ENCODE results near the gene LAIR1. TPM values are rescaled to one million over a fixed set of nuclear protein-coding genes. Genes with fewer than 3 reads are reported as not detected.

Gene LAIR1
- total and polyA plus RNA-seq, 2 experiments from 2014 or later: 0.10 to 1.3 TPM

DNA sequence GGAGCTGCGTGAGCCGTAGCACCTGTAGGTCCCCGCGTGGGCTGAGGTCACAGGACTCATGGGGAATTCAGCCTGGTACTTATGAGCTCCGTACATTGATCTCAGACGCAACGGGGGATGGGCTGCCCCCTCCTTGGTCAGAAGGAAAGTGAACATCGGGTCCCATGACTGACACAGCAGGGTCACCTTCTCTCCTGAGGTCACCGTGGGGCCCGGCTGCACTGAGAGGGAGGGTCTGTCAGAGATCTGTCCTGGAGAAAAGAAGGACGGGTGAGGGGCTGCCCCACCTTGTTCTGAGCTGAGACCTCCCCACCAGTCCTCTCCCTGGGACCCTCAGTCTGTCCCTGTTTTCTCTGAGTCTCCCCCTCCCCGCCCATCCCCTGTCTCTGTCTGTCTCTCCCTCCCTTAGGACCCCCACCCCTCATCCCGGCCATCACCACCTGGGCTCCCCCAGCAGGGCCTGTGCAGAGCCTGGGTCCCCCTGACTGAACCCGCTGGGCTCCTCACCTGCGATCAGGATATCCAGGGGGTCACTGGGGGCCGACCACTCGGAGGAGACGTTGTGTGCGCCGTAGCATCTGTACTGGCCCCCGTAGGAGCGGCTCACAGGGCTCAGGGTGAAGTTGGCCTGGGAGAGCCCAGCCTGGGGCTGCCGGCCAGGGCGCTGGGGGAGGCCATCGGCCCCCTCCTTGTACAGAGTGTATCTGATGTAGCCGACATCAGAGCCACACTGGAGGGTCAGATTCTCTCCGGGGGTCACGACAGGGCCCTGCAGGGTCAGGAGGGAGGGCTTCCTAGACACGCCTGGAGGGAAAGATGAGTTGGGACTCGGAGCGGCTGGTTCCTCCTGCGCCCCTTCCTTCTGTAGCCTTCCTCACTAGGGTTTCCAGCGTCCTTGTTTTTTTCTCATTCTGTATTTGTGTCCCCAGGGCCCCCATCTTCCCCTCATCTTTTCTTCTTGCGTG lies 27.6 kb downstream of the LAIR1 start:
- DNase-seq (ENCODE audit: low spot score) (no peak), ATAC-seq (no peak)
- no peaks in the 10 kb centered on the region; the same call in 1 of the 3 replicates for H3K36me3 Mint-ChIP-seq (ENCODE audit: low read depth)
- H3K4me1 ChIP-seq (ENCODE audit: insufficient read depth): no peaks in the 10 kb centered on the region
- no peaks in the 10 kb centered on the region for H4K20me1 ChIP-seq (replicated peaks; ENCODE audit: insufficient read depth)
- H3K4me2 ChIP-seq: no peak overlapping the region
- peaks cover 8% of the 10 kb centered on the region for H3K4me1 Mint-ChIP-seq
- H3K79me2 ChIP-seq (replicated peaks; ENCODE audit: insufficient read depth): no peaks in the 10 kb centered on the region
- TF ChIP-seq NANOG (IDR thresholded peaks at IDR 0.05; ENCODE audit: borderline replicate concordance) (no peak), ZNF114 (CRISPR knock-in tag; IDR thresholded peaks at IDR 0.05) (no peak), CREB1 (CRISPR knock-in tag; IDR thresholded peaks at IDR 0.05; ENCODE audit: low read depth) (no peak), EZH2 (IDR thresholded peaks at IDR 0.05; ENCODE audit: low read depth, unreplicated experiment) (no peak), JUNB (IDR thresholded peaks at IDR 0.05; ENCODE audit: unreplicated experiment) (no peak), ZNF331 (CRISPR knock-in tag; IDR thresholded peaks at IDR 0.05; ENCODE audit: low read depth) (no peak), POLR2AphosphoS5 (IDR thresholded peaks at IDR 0.05; ENCODE audit: low read depth) (no peak), EZH2phosphoT487 (IDR thresholded peaks at IDR 0.05; ENCODE audit: unreplicated experiment) (no peak), STAT1 (IDR thresholded peaks at IDR 0.05; ENCODE audit: unreplicated experiment) (no peak)
- TF ChIP-seq, protein P1, sequence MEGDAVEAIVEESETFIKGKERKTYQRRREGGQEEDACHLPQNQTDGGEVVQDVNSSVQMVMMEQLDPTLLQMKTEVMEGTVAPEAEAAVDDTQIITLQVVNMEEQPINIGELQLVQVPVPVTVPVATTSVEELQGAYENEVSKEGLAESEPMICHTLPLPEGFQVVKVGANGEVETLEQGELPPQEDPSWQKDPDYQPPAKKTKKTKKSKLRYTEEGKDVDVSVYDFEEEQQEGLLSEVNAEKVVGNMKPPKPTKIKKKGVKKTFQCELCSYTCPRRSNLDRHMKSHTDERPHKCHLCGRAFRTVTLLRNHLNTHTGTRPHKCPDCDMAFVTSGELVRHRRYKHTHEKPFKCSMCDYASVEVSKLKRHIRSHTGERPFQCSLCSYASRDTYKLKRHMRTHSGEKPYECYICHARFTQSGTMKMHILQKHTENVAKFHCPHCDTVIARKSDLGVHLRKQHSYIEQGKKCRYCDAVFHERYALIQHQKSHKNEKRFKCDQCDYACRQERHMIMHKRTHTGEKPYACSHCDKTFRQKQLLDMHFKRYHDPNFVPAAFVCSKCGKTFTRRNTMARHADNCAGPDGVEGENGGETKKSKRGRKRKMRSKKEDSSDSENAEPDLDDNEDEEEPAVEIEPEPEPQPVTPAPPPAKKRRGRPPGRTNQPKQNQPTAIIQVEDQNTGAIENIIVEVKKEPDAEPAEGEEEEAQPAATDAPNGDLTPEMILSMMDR (conservative IDR thresholded peaks at IDR 0.05; ENCODE audit: low read depth in 2 of 2): no peak
- TF ChIP-seq, protein P2, sequence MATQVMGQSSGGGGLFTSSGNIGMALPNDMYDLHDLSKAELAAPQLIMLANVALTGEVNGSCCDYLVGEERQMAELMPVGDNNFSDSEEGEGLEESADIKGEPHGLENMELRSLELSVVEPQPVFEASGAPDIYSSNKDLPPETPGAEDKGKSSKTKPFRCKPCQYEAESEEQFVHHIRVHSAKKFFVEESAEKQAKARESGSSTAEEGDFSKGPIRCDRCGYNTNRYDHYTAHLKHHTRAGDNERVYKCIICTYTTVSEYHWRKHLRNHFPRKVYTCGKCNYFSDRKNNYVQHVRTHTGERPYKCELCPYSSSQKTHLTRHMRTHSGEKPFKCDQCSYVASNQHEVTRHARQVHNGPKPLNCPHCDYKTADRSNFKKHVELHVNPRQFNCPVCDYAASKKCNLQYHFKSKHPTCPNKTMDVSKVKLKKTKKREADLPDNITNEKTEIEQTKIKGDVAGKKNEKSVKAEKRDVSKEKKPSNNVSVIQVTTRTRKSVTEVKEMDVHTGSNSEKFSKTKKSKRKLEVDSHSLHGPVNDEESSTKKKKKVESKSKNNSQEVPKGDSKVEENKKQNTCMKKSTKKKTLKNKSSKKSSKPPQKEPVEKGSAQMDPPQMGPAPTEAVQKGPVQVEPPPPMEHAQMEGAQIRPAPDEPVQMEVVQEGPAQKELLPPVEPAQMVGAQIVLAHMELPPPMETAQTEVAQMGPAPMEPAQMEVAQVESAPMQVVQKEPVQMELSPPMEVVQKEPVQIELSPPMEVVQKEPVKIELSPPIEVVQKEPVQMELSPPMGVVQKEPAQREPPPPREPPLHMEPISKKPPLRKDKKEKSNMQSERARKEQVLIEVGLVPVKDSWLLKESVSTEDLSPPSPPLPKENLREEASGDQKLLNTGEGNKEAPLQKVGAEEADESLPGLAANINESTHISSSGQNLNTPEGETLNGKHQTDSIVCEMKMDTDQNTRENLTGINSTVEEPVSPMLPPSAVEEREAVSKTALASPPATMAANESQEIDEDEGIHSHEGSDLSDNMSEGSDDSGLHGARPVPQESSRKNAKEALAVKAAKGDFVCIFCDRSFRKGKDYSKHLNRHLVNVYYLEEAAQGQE (IDR thresholded peaks at IDR 0.05; ENCODE audit: unreplicated experiment): no peak
- TF ChIP-seq, protein P3, sequence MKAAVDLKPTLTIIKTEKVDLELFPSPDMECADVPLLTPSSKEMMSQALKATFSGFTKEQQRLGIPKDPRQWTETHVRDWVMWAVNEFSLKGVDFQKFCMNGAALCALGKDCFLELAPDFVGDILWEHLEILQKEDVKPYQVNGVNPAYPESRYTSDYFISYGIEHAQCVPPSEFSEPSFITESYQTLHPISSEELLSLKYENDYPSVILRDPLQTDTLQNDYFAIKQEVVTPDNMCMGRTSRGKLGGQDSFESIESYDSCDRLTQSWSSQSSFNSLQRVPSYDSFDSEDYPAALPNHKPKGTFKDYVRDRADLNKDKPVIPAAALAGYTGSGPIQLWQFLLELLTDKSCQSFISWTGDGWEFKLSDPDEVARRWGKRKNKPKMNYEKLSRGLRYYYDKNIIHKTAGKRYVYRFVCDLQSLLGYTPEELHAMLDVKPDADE (IDR thresholded peaks at IDR 0.05): no peak
- TF ChIP-seq, protein P4, sequence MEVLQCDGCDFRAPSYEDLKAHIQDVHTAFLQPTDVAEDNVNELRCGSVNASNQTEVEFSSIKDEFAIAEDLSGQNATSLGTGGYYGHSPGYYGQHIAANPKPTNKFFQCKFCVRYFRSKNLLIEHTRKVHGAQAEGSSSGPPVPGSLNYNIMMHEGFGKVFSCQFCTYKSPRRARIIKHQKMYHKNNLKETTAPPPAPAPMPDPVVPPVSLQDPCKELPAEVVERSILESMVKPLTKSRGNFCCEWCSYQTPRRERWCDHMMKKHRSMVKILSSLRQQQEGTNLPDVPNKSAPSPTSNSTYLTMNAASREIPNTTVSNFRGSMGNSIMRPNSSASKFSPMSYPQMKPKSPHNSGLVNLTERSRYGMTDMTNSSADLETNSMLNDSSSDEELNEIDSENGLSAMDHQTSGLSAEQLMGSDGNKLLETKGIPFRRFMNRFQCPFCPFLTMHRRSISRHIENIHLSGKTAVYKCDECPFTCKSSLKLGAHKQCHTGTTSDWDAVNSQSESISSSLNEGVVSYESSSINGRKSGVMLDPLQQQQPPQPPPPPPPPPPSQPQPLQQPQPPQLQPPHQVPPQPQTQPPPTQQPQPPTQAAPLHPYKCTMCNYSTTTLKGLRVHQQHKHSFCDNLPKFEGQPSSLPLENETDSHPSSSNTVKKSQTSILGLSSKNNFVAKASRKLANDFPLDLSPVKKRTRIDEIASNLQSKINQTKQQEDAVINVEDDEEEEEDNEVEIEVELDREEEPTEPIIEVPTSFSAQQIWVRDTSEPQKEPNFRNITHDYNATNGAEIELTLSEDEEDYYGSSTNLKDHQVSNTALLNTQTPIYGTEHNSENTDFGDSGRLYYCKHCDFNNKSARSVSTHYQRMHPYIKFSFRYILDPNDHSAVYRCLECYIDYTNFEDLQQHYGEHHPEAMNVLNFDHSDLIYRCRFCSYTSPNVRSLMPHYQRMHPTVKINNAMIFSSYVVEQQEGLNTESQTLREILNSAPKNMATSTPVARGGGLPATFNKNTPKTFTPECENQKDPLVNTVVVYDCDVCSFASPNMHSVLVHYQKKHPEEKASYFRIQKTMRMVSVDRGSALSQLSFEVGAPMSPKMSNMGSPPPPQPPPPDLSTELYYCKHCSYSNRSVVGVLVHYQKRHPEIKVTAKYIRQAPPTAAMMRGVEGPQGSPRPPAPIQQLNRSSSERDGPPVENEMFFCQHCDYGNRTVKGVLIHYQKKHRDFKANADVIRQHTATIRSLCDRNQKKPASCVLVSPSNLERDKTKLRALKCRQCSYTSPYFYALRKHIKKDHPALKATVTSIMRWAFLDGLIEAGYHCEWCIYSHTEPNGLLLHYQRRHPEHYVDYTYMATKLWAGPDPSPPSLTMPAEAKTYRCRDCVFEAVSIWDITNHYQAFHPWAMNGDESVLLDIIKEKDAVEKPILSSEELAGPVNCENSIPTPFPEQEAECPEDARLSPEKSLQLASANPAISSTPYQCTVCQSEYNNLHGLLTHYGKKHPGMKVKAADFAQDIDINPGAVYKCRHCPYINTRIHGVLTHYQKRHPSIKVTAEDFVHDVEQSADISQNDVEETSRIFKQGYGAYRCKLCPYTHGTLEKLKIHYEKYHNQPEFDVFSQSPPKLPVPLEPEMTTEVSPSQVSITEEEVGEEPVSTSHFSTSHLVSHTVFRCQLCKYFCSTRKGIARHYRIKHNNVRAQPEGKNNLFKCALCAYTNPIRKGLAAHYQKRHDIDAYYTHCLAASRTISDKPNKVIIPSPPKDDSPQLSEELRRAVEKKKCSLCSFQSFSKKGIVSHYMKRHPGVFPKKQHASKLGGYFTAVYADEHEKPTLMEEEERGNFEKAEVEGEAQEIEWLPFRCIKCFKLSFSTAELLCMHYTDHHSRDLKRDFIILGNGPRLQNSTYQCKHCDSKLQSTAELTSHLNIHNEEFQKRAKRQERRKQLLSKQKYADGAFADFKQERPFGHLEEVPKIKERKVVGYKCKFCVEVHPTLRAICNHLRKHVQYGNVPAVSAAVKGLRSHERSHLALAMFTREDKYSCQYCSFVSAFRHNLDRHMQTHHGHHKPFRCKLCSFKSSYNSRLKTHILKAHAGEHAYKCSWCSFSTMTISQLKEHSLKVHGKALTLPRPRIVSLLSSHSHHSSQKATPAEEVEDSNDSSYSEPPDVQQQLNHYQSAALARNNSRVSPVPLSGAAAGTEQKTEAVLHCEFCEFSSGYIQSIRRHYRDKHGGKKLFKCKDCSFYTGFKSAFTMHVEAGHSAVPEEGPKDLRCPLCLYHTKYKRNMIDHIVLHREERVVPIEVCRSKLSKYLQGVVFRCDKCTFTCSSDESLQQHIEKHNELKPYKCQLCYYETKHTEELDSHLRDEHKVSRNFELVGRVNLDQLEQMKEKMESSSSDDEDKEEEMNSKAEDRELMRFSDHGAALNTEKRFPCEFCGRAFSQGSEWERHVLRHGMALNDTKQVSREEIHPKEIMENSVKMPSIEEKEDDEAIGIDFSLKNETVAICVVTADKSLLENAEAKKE (CRISPR knock-in tag; IDR thresholded peaks at IDR 0.05): no peak
- H3K27me3 ChIP-seq (ENCODE audit: insufficient read depth): no peaks in the 10 kb centered on the region
- H3K9me2 ChIP-seq (ENCODE audit: insufficient read depth): no peaks in the 10 kb centered on the region
- no peak overlapping the region for H3K4me3 Mint-ChIP-seq
- H3K27ac ChIP-seq (ENCODE audit: low read depth): no peak overlapping the region
- H3K9me3 Mint-ChIP-seq: no peaks in the 10 kb centered on the region
- H3K36me3 ChIP-seq (ENCODE audit: insufficient read depth): no peaks in the 10 kb centered on the region
- no peak overlapping the region for H3K4me3 ChIP-seq
- H3K27me3 Mint-ChIP-seq (ENCODE audit: insufficient read depth, low read depth, poor library complexity): peaks cover 9% of the 10 kb centered on the region
- no peak overlapping the region for H2AFZ ChIP-seq
- H3F3A ChIP-seq (replicated peaks; ENCODE audit: low read depth): no peaks in the 10 kb centered on the region
- H3K27ac Mint-ChIP-seq: no peak overlapping the region

Measured in GM23338 (cell line).